Endothelial cell of umbilical vein (primary cell): Measurements from ENCODE around the gene CEACAM7. TPM values are rescaled to one million over a fixed set of nuclear protein-coding genes. Genes with fewer than 3 reads are reported as not detected.

Experiments used
- BruUV-seq: library from RNA; stranded (reverse); fragments of 400-500 nt; replicated peaks from 2 replicates; lab custom pipeline; 2021; lab: Mats Ljungman, UMichigan
- CTCF ChIA-PET: fragments of 300-600, 350-600 bp; sonication (Branson Sonifier 250); formaldehyde crosslinking; loops from one replicate; lab custom pipeline; 2021; ENCODE audit warnings: antibody characterized with exemption, inconsistent platforms; lab: Charles Lee
- POLR2A ChIA-PET: fragments of 300-600, 350-600 bp; sonication (Branson Sonifier 250); formaldehyde crosslinking; loops from one replicate; lab custom pipeline; 2021; ENCODE audit warnings: antibody characterized with exemption, inconsistent platforms; lab: Charles Lee
- DNase-seq: peaks from one replicate; pipeline ENCODE4 v3.0.0-alpha.2; 2011; ENCODE audit warnings: low read depth, low spot score
- FAIRE-seq: peaks from 2 replicates; lab custom pipeline; 2011; peaks lifted over from hg19 to GRCh38; lab: Jason Lieb, UNC
- H2AFZ ChIP-seq: 2 replicates; pipeline ENCODE4 v1.6.0; 2012; ENCODE audit warnings: low read depth, low read length, control low read depth, inconsistent platforms
- H3K27ac ChIP-seq: 2 replicates; pipeline ENCODE4 v1.5.1; 2011; ENCODE audit warnings: low read depth, mild to moderate bottlenecking, control low read depth, low read length, moderate library complexity; ENCODE audit not compliant: insufficient read depth
- H3K27me3 ChIP-seq, 2 experiments: 2 replicates each; pipeline versions ENCODE4 v1.6.0 to v1.6.1; 2011; ENCODE audit warnings: low read length in 2 of 2, mixed read lengths in 1 of 2; ENCODE audit not compliant: control insufficient read depth in 2 of 2, insufficient read depth in 2 of 2
- H3K36me3 ChIP-seq, 2 experiments: 2 replicates in 1 of 2; 3 replicates in 1 of 2; pipeline ENCODE4 v1.5.1; 2011; ENCODE audit warnings: low read length in 2 of 2, mild to moderate bottlenecking in 1 of 2, moderate library complexity in 1 of 2; ENCODE audit not compliant: control insufficient read depth in 2 of 2, insufficient read depth in 2 of 2; ENCODE audit errors: extremely low read depth in 1 of 2
- H3K4me1 ChIP-seq: 3 replicates; pipeline ENCODE4 v1.5.1; 2011; ENCODE audit warnings: mild to moderate bottlenecking, low read length; ENCODE audit not compliant: control insufficient read depth, insufficient read depth; ENCODE audit errors: extremely low read depth
- H3K4me2 ChIP-seq: 2 replicates; pipeline ENCODE4 v1.6.1; 2011; ENCODE audit warnings: low read length, control low read depth, mixed read lengths; ENCODE audit not compliant: insufficient read depth
- H3K4me3 ChIP-seq, 3 experiments: fragments of 200-600 bp in 1 of 3; sonication (generic), shearing (Covaris generic) in 1 of 3; replicated peaks in 1 of 3; 2 replicates each; pipeline ENCODE4 v1.5.1; 2011 to 2016; ENCODE audit warnings: control low read depth in 3 of 3, low read length in 3 of 3, mild to moderate bottlenecking in 2 of 3, inconsistent platforms in 1 of 3, low read depth in 1 of 3, moderate library complexity in 1 of 3; ENCODE audit not compliant: insufficient read depth in 1 of 3
- H3K79me2 ChIP-seq: 2 replicates; pipeline ENCODE4 v1.6.0; 2012; ENCODE audit warnings: low read length, inconsistent platforms; ENCODE audit not compliant: control insufficient read depth, insufficient read depth
- H3K9ac ChIP-seq: replicated peaks from 2 replicates; pipeline ENCODE3; 2011; ENCODE audit warnings: low read length, control low read depth; ENCODE audit not compliant: insufficient read depth; ENCODE audit errors: extremely low read depth
- H3K9me1 ChIP-seq: replicated peaks from 3 replicates; pipeline ENCODE4 v1.6.0; 2011; ENCODE audit warnings: mild to moderate bottlenecking, low read length; ENCODE audit not compliant: control insufficient read depth, insufficient read depth; ENCODE audit errors: extremely low read depth
- H3K9me3 ChIP-seq: replicated peaks from 2 replicates; pipeline ENCODE4 v1.5.1; 2012; ENCODE audit warnings: low read length, inconsistent platforms; ENCODE audit not compliant: control insufficient read depth, insufficient read depth
- H4K20me1 ChIP-seq: replicated peaks from 2 replicates; pipeline ENCODE3; 2011; ENCODE audit warnings: mild to moderate bottlenecking, low read length; ENCODE audit not compliant: control insufficient read depth, insufficient read depth; ENCODE audit errors: extremely low read depth
- EZH2 ChIP-seq: IDR thresholded peaks from 2 replicates; pipeline ENCODE4 v1.6.1; 2012; ENCODE audit warnings: borderline replicate concordance, low read depth, mild to moderate bottlenecking, moderate library complexity, low read length, inconsistent platforms; ENCODE audit not compliant: severe bottlenecking
- FOS ChIP-seq: IDR thresholded peaks from 2 replicates; pipeline ENCODE4 v1.6.1; 2011; ENCODE audit warnings: mild to moderate bottlenecking, low read length, moderate library complexity, borderline replicate concordance; ENCODE audit not compliant: insufficient read depth
- GATA2 ChIP-seq: IDR thresholded peaks from 2 replicates; pipeline ENCODE4 v1.7.0; 2011; ENCODE audit warnings: low read depth, mild to moderate bottlenecking, moderate library complexity, mixed read lengths, low read length; ENCODE audit not compliant: insufficient read length, insufficient read depth
- JUN ChIP-seq: IDR thresholded peaks from 2 replicates; pipeline ENCODE4 v1.6.1; 2011; ENCODE audit warnings: borderline replicate concordance, low read depth; ENCODE audit not compliant: insufficient read length, insufficient read depth
- MAX ChIP-seq: IDR thresholded peaks from 2 replicates; pipeline ENCODE4 v1.6.1; 2011; ENCODE audit not compliant: insufficient read depth, insufficient read length
- MYC ChIP-seq: IDR thresholded peaks from one replicate; pipeline ENCODE4 v1.6.1; 2011; ENCODE audit warnings: mild to moderate bottlenecking, low read depth, low read length
- POLR2A ChIP-seq: IDR thresholded peaks from 2 replicates; pipeline ENCODE4 v1.6.1; 2012; ENCODE audit warnings: low read depth, mild to moderate bottlenecking, control low read depth, low read length
- POLR2AphosphoS5 ChIP-seq: IDR thresholded peaks from 2 replicates; pipeline ENCODE4 v1.6.1; 2012; ENCODE audit warnings: low read depth, mild to moderate bottlenecking, control low read depth, low read length, moderate library complexity; ENCODE audit not compliant: insufficient read depth
- dilution Hi-C: fragments of 300-500 bp; cut with MboI; formaldehyde crosslinking; loops from one replicate; pipeline ENCODE4 v1.15.0; 2019; ENCODE audit warnings: low sequenced_read_pairs; ENCODE audit not compliant: extremely low pct_ligation_motif_present
- intact Hi-C: fragments of 100-400 bp; cut with micrococcal nuclease; formaldehyde crosslinking; loops from one replicate; pipeline ENCODE4 v1.10.0; 2022
- polyA plus RNA-seq, 4 experiments: library from polyadenylated mRNA; depleted of rRNA in 3 of 4; stranded (reverse) in 3 of 4; unstranded in 1 of 4; fragments of >200 nt; gene quantifications; 2 replicates each; pipeline versions ENCODE4 v1.2.1 to v1.2.3, GENCODE V29; 2011 to 2012; ENCODE audit warnings: missing spikeins in 1 of 4
- total RNA-seq: library from RNA; stranded (reverse); gene quantifications from 2 replicates; pipeline ENCODE4 v1.2.3, GENCODE V29; 2021
- TF ChIP-seq, protein P1 (sequence below), 2 donors: IDR thresholded peaks; 1 replicate in 1 of 2; 2 replicates in 1 of 2; pipeline ENCODE4 v1.5.1; 2011; ENCODE audit warnings: low read length in 2 of 2, mild to moderate bottlenecking in 2 of 2, moderate library complexity in 2 of 2, control low read depth in 1 of 2, inconsistent platforms in 1 of 2, low read depth in 1 of 2; ENCODE audit not compliant: insufficient read depth in 1 of 2; ENCODE audit errors: extremely low read depth in 1 of 2

The CEACAM7 gene
- total and polyA plus RNA-seq, 2 donors (not counting 3 experiments of a cell fraction or from before 2014, with no cell fraction given) = 0.03 TPM; not detected in 1

GRCh38 chr19:41703602-41704293, 15.7 kb upstream of the CEACAM7 start:
- Histone ChIP-seq H3K4me3 (no peak overlapping the region), H3K27me3 (no peaks in the 10 kb centered on the region), H3K4me1 (no peaks in the 10 kb centered on the region), H4K20me1 (no peaks in the 10 kb centered on the region), H3K36me3 (no peaks in the 10 kb centered on the region), H3K9ac (no peak overlapping the region), H3K9me3 (no peaks in the 10 kb centered on the region), H3K9me1 (no peaks in the 10 kb centered on the region), H3K27ac (no peak overlapping the region), H2AFZ (no peak overlapping the region), H3K4me2 (no peak overlapping the region), H3K79me2 (no peaks in the 10 kb centered on the region)
- intact Hi-C loops = no loop called here
- dilution Hi-C loops = no loop called here
- ChIA-PET POLR2A (no interaction called here), CTCF (no interaction called here)
- TF ChIP-seq MYC = no peak
- TF ChIP-seq JUN = no peak
- no peak for TF ChIP-seq POLR2AphosphoS5
- TF ChIP-seq, protein P1, sequence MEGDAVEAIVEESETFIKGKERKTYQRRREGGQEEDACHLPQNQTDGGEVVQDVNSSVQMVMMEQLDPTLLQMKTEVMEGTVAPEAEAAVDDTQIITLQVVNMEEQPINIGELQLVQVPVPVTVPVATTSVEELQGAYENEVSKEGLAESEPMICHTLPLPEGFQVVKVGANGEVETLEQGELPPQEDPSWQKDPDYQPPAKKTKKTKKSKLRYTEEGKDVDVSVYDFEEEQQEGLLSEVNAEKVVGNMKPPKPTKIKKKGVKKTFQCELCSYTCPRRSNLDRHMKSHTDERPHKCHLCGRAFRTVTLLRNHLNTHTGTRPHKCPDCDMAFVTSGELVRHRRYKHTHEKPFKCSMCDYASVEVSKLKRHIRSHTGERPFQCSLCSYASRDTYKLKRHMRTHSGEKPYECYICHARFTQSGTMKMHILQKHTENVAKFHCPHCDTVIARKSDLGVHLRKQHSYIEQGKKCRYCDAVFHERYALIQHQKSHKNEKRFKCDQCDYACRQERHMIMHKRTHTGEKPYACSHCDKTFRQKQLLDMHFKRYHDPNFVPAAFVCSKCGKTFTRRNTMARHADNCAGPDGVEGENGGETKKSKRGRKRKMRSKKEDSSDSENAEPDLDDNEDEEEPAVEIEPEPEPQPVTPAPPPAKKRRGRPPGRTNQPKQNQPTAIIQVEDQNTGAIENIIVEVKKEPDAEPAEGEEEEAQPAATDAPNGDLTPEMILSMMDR (IDR thresholded peaks at IDR 0.05; ENCODE audit: extremely low read depth in 1 of 2, insufficient read depth in 1 of 2, low read depth in 1 of 2, low read length in 2 of 2) = no peak
- TF ChIP-seq GATA2 = no peak
- no peak for TF ChIP-seq POLR2A
- no peak for TF ChIP-seq MAX
- TF ChIP-seq EZH2 = no peak
- no peak for TF ChIP-seq FOS
- FAIRE-seq (no peak), DNase-seq (no peak)
- no TSS peak for BruUV-seq
